VCaP (cell line): ENCODE results near the gene SUV39H1.
A peak's percentile ranks its signal among the peaks of the same experiment; 100 is the strongest.
"Not testable (repeated sequence)": the region's sequence is repeated elsewhere in the genome, so short reads cannot be mapped to it uniquely, and the experiment has no call there.

ENCODE experiments used
- H3K27ac ChIP-seq: fragments of 450-650 bp; 2 replicates; pipeline ENCODE4 v1.5.1; 2017
- CTCF ChIP-seq: fragments of 450-650 bp; conservative IDR thresholded peaks from 2 replicates; pipeline ENCODE4 v1.5.1; 2017; ENCODE audit warnings: mild to moderate bottlenecking, moderate library complexity

Gene SUV39H1

GRCh38 chrX:48696301-48696908 lies at the start of gene SUV39H1:
SUV39H1 (plus strand) TSS chrX:48696734; CDS start chrX:48696785, 51 bp downstream.
- TF ChIP-seq CTCF = no peak
- H3K27ac ChIP-seq = peak within 1 kb of the TSS; percentile 63

- peak; percentile 39 for TF ChIP-seq CTCF
- no peak overlapping the region for H3K27ac ChIP-seq
Observed at GRCh38 chrX:48648336-48648751, 48.2 kb upstream of the SUV39H1 start.

GRCh38 chrX:48649102-48649501 lies 47.4 kb upstream of the SUV39H1 start:
- TF ChIP-seq CTCF = no peak
- no peak overlapping the region for H3K27ac ChIP-seq

GRCh38 chrX:48652055-48652579 lies 44.4 kb upstream of the SUV39H1 start:
- H3K27ac ChIP-seq = not testable (repeated sequence)

GRCh38 chrX:48654746-48655145 lies 41.8 kb upstream of the SUV39H1 start:
- H3K27ac ChIP-seq = not testable (repeated sequence)

- not testable (repeated sequence) for H3K27ac ChIP-seq
Observed at GRCh38 chrX:48659686-48660085, 36.8 kb upstream of the SUV39H1 start.

GRCh38 chrX:48663241-48663640 lies 33.3 kb upstream of the SUV39H1 start:
- no peak for TF ChIP-seq CTCF

GRCh38 chrX:48664156-48664555 lies 32.4 kb upstream of the SUV39H1 start:
- TF ChIP-seq CTCF = no peak

More at GRCh38 chrX:48663241-48663640, 33.3 kb upstream of the SUV39H1 start:
- no peak overlapping the region for H3K27ac ChIP-seq

GRCh38 chrX:48665991-48666390 lies 30.5 kb upstream of the SUV39H1 start:
- no peak overlapping the region for H3K27ac ChIP-seq
- no peak for TF ChIP-seq CTCF

More at GRCh38 chrX:48664156-48664555, 32.4 kb upstream of the SUV39H1 start:
- no peak overlapping the region for H3K27ac ChIP-seq
